ENCODE data around the gene SPTA1. TPM values are rescaled to one million over a fixed set of nuclear protein-coding genes. Genes with fewer than 3 reads are reported as not detected.

SPTA1 gene
- total RNA-seq: not detected in 2 replicates

DNA sequence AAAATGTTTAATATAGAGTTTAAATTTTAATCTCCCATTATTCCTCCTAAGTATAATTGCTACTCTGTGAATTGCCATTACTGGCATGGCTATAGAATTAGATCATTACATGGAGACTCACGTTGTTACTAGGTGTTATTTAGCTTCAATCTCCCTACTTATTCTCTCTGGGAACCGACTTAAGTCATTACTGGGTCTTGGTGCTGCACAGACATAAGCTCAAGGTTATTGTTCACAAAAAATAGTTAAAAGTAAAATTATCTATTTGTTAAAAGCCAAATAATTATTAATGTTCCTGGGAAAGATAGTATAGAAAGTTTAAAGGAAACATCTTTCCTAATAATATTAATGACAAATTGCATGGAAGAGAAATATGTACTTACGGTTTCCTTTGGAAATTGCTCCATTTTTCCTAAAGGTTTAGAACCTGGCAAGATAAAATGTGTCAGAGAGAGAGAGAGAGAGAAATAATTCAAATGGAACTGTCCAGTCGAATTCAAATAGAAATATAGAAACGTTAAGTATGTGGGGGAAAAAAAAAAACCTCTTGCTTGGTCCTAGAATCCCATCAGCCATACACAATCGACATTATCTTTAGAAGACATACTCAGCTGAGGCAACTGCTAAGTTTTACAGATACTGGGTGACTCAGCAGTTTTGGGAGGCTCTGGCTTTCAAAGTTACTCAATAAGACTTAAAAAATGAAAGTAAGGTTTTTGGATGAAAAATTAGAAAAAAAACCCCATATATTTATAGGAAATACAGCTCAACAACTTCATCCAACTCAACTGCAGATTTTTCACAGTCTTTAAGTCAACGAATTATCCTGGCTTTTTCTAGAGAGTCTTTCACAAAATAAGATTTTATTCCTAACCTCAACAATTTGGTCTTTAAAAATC lies at the start of gene SPTA1:
Gene SPTA1, minus strand, starts transcription at position 605 of the 899 bp plus-strand sequence. Its CDS starts 198 bp downstream, at position 407.

DNA sequence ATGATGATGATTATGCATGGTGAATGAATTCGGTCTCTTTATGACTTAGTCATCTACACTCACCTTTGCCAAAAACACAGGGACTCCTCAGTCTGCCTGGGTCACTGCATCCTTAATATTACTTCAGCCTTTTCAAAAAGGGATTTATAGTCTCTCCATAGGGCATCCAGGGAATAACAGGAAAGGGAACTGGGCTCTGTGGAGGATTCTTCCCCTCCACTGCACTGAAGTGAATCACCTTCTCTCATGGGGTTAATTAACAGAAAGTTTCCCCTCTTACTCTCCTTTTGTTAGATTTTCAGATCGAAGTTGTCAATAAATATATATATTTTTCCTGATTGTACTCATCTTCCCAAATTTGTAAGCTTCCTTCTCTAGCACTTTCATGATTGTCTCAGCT lies 34.1 kb upstream of the SPTA1 start, which contains the start of gene OR6K3:
Gene OR6K3, minus strand, starts transcription at position 101 of the 400 bp plus-strand sequence. CDS start 2,605 bp downstream, outside the sequence.

GRCh38 chr1:158700552-158700951 lies 14.0 kb upstream of the SPTA1 start, which contains the start of gene OR6K2:
TSS of gene OR6K2 (minus strand) at chr1:158700652. CDS start at chr1:158700652, 0 bp downstream.

GRCh38 chr1:158604968-158605367 lies 81.5 kb downstream of the SPTA1 start, which contains the start of gene OR10Z1:
TSS of gene OR10Z1 (plus strand) at chr1:158605268. CDS start at chr1:158606439, 1,171 bp downstream.

DNA sequence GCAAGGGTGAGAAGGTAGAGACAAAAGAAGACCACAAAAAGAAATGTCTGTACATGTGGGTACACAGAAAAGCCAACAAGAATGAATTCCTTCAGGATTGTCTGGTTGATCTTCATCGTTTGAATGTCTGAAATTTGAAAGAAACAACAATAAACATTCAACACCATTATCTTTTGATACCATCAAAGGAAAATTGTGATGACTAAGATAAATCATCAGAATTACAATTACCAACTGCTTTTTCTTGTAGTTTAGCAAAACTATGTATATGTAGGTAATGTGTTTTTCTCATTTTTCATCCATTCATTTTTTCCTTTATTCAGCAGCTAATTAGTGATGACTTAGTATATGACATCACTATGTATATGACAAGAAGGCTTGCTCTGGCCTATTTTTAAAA lies 106.8 kb downstream of the SPTA1 start, which contains the start of gene OR10X1:
Gene OR10X1, minus strand, starts transcription at position 167 of the 400 bp plus-strand sequence. Its CDS starts 0 bp downstream, at position 167.

GRCh38 chr1:158570480-158570879 lies 116.0 kb downstream of the SPTA1 start, which contains the start of gene OR6P1:
TSS of gene OR6P1 (minus strand) at chr1:158570580. CDS start at chr1:158563604, 6,976 bp downstream.

Other genes starting within 250 kb of the SPTA1 start
- not detected in 2 replicates for gene OR10K1, start 224.9 kb downstream of the SPTA1 start, total RNA-seq
- not detected in 2 replicates for gene OR10R2, start 214.5 kb downstream of the SPTA1 start, total RNA-seq
- gene OR6Y1, start 132.3 kb downstream of the SPTA1 start, total RNA-seq: not detected in 2 replicates
- gene OR6P1, start 116.1 kb downstream of the SPTA1 start, total RNA-seq: not detected in 2 replicates
- gene OR10X1, start 106.8 kb downstream of the SPTA1 start, total RNA-seq: not detected in 2 replicates
- not detected in 2 replicates for gene OR10Z1, start 81.4 kb downstream of the SPTA1 start, total RNA-seq
- not detected in 2 replicates for gene OR6K2, start 13.9 kb upstream of the SPTA1 start, total RNA-seq
- not detected in 2 replicates for gene OR6K3, start 34.0 kb upstream of the SPTA1 start, total RNA-seq
- not detected in 2 replicates for gene OR6K6, start 68.0 kb upstream of the SPTA1 start, total RNA-seq
- not detected in 2 replicates for gene OR6N1, start 85.5 kb upstream of the SPTA1 start, total RNA-seq
- not detected in 2 replicates for gene OR6N2, start 94.5 kb upstream of the SPTA1 start, total RNA-seq
- gene MNDA, start 144.6 kb upstream of the SPTA1 start, total RNA-seq: not detected in 2 replicates
- 0.21 TPM in 1 of 2 replicates, not detected in the other for gene PYHIN1, start 244.8 kb upstream of the SPTA1 start, total RNA-seq

Data from nasal cavity respiratory epithelium epithelial cell of viscerocranial mucosa (primary cell).